MM.1S (cell line): ENCODE results near the gene MTHFD1L.

Source experiments
- CTCF ChIP-seq: fragments of 300-600 bp; sonication (generic); IDR thresholded peaks from 2 replicates; pipeline ENCODE4 v1.5.1; 2016; ENCODE audit warnings: antibody characterized with exemption, low read length, mixed read lengths
- EZH2 ChIP-seq: fragments of 300-600 bp; sonication (generic); optimal IDR thresholded peaks from 2 replicates; pipeline ENCODE3; 2017; ENCODE audit warnings: low read depth, mild to moderate bottlenecking, antibody characterized with exemption, low read length, mixed read lengths

DNA sequence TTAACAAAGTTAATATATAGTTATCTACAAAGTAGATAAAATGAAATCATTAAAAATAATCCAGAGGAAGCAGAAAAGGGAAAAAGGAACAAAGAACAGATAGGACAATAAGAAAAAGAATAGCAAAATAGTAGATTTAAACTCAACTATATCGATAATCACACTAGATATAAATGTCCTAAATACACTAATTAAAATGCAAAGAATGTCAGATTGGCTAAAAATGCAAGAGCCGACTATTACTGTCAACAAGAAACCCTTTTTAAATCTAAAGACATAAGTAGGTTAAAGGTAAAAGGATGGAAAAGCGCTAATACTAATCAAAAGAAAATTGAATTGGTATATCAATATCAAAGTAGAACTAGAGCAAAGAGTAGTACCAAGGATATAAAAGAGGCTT, 209.5 kb downstream of the MTHFD1L start:
- no peak for TF ChIP-seq CTCF
- TF ChIP-seq EZH2 = no peak
